Measurements from ENCODE around the gene SRPK1. TPM values are rescaled to one million over a fixed set of nuclear protein-coding genes. Genes with fewer than 3 reads are reported as not detected.

Gene SRPK1
- total RNA-seq, 2 experiments from 2014 or later, result 75.6 to 109 TPM

GRCh38 chr6:35905841-35906498 is 14.9 kb downstream of the SRPK1 start:
- Histone ChIP-seq H4K20me1 (ENCODE audit: insufficient read depth, low read length) (no peaks in the 10 kb centered on the region), H3K4me2 (ENCODE audit: low read length) (no peak overlapping the region), H3K4me1 (ENCODE audit: insufficient read depth, low read length, poor library complexity, severe bottlenecking) (no peaks in the 10 kb centered on the region), H3K4me3 (ENCODE audit: low read depth, low read length, poor library complexity, severe bottlenecking) (no peak overlapping the region), H3K9me3 (ENCODE audit: low read length) (peaks cover 33% of the 10 kb centered on the region), H3K9me2 (ENCODE audit: insufficient read depth, low read length) (no peaks in the 10 kb centered on the region), H3K36me3 (ENCODE audit: insufficient read depth, low read length) (peaks cover 97% of the 10 kb centered on the region), H2AFZ (ENCODE audit: low read length) (no peak overlapping the region), H3K79me2 (ENCODE audit: insufficient read depth, low read depth, low read length) (peaks cover 78% of the 10 kb centered on the region), H3K27ac (ENCODE audit: low read depth, low read length, poor library complexity, severe bottlenecking) (no peak overlapping the region)
- CTCF ChIA-PET (ENCODE audit: unreplicated experiment), result no interaction called here
- no peak for DNase-seq (ENCODE audit: low spot score)
- intact Hi-C loops (cut with micrococcal nuclease; ENCODE audit: unreplicated experiment), result no loop called here
- TF ChIP-seq EZH2phosphoT487 (IDR thresholded peaks at IDR 0.05; ENCODE audit: borderline replicate concordance, low read depth, low read length) (no peak), CTCF (conservative IDR thresholded peaks at IDR 0.05; ENCODE audit: low read length) (no peak)
- BruUV-seq (replicated peaks), result no TSS peak
- POLR2A ChIA-PET, result interaction anchor here (0.7 to 2.1 kb wide), 4 partner anchors 10 to 195 kb away, joined by 3 to 5 read pairs (median 4); partner anchors contain the start of gene SRPK1

DNA sequence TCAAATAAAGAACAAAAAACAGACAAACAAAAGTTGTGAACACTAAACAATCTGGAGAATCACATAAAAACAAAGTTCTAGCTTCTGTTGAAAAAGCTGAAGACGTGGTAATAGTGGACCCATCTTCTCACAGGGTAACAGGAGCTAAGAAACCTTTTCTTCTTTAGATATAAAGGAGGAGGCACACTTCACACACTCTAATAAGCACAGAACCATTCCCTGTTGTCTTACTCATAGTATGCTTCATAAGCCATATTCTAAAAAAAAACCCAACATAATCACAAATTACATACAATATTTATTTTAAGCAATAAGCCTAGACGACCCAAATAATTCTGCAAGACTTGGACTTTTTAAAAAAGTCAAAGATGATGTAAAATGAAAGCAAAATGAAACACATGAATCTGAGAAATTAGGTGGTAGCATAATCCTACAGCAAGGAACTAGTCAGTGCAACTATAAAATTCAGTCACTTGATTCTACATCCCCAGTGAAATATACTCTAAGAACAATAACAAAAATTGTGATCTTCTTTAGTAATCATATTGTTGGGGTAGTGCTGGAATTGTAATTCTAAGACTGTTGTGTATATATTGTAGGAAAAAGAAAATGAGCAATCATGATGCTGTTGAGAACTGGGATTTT is 15.6 kb downstream of the SRPK1 start:
- no peak for DNase-seq (ENCODE audit: low spot score)
- Histone ChIP-seq H4K20me1 (ENCODE audit: insufficient read depth, low read length) (no peaks in the 10 kb centered on the region), H3K9me2 (ENCODE audit: insufficient read depth, low read length) (no peaks in the 10 kb centered on the region), H3K36me3 (ENCODE audit: insufficient read depth, low read length) (peaks cover 97% of the 10 kb centered on the region), H2AFZ (ENCODE audit: low read length) (no peak overlapping the region), H3K4me2 (ENCODE audit: low read length) (no peak overlapping the region), H3K79me2 (ENCODE audit: insufficient read depth, low read depth, low read length) (peaks cover 79% of the 10 kb centered on the region), H3K9me3 (ENCODE audit: low read length) (peaks cover 26% of the 10 kb centered on the region), H3K4me3 (ENCODE audit: low read depth, low read length, poor library complexity, severe bottlenecking) (no peak overlapping the region), H3K4me1 (ENCODE audit: insufficient read depth, low read length, poor library complexity, severe bottlenecking) (no peaks in the 10 kb centered on the region), H3K27ac (ENCODE audit: low read depth, low read length, poor library complexity, severe bottlenecking) (no peak overlapping the region)
- intact Hi-C loops (cut with micrococcal nuclease; ENCODE audit: unreplicated experiment), result no loop called here
- no TSS peak for BruUV-seq (replicated peaks)
- TF ChIP-seq EZH2phosphoT487 (IDR thresholded peaks at IDR 0.05; ENCODE audit: borderline replicate concordance, low read depth, low read length), result no peak
- no peak for TF ChIP-seq CTCF (conservative IDR thresholded peaks at IDR 0.05; ENCODE audit: low read length)
- ChIA-PET CTCF (ENCODE audit: unreplicated experiment) (interaction anchor here (0.6 kb wide), 1 partner anchor 13 kb away, joined by 3 read pairs; no protein-coding TSS in a partner anchor), POLR2A (interaction anchor here (1.0 to 2.1 kb wide), 3 partner anchors 10 to 16 kb away, joined by 3 to 5 read pairs (median 5); partner anchors contain the start of gene SRPK1)

DNA sequence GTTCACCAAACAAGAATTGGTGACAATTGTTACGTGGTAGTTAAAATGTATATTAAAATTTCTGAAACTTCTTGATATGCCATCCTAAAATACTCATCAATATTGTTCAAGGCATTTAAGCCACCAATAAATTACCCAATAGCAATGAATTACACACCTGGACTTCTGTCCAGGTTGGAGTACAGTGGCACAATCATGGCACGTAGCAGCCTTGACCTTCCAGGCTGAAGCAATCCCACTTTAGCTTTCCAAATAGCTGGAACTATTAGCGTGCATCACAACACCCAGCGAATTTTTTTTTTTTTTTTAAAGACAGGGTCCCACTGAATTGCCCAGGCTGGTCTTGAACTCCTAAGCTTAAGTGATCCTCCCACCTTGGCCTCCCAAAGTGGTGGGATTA is 17.2 kb downstream of the SRPK1 start:
- POLR2A ChIA-PET, result interaction anchor here (1.1 to 1.5 kb wide), 2 partner anchors 12 to 18 kb away, joined by 4 read pairs; no protein-coding TSS in a partner anchor

More for the DNA sequence above, 17.2 kb downstream of the SRPK1 start:
- H3K36me3 ChIP-seq (ENCODE audit: insufficient read depth, low read length), result peaks cover 97% of the 10 kb centered on the region
- intact Hi-C loops (cut with micrococcal nuclease; ENCODE audit: unreplicated experiment), result no loop called here
- H3K4me1 ChIP-seq (ENCODE audit: insufficient read depth, low read length, poor library complexity, severe bottlenecking), result no peaks in the 10 kb centered on the region
- H3K79me2 ChIP-seq (ENCODE audit: insufficient read depth, low read depth, low read length), result peaks cover 83% of the 10 kb centered on the region
- H3K4me3 ChIP-seq (ENCODE audit: low read depth, low read length, poor library complexity, severe bottlenecking), result no peak overlapping the region
- CTCF ChIA-PET (ENCODE audit: unreplicated experiment), result no interaction called here
- DNase-seq (ENCODE audit: low spot score), result no peak
- H3K9me2 ChIP-seq (ENCODE audit: insufficient read depth, low read length), result no peaks in the 10 kb centered on the region
- no TSS peak for BruUV-seq (replicated peaks)
- H3K27ac ChIP-seq (ENCODE audit: low read depth, low read length, poor library complexity, severe bottlenecking), result no peak overlapping the region
- no peak overlapping the region for H3K4me2 ChIP-seq (ENCODE audit: low read length)
- H4K20me1 ChIP-seq (ENCODE audit: insufficient read depth, low read length), result no peaks in the 10 kb centered on the region
- H2AFZ ChIP-seq (ENCODE audit: low read length), result no peak overlapping the region
- peaks cover 11% of the 10 kb centered on the region for H3K9me3 ChIP-seq (ENCODE audit: low read length)
- TF ChIP-seq EZH2phosphoT487 (IDR thresholded peaks at IDR 0.05; ENCODE audit: borderline replicate concordance, low read depth, low read length), result no peak

Measured in OCI-LY7 (cell line).